Dedifferentiated amniotic fluid mesenchymal stem cell (primary cell): Measurements from ENCODE around the gene PCK1.
"Not testable (repeated sequence)": the region's sequence is repeated elsewhere in the genome, so short reads cannot be mapped to it uniquely, and the experiment has no call there.

ENCODE experiments used
- DNase-seq: peaks from one replicate; pipeline ENCODE4 v3.0.0-alpha.2; 2016; ENCODE audit errors: extremely low spot score

The PCK1 gene

DNA sequence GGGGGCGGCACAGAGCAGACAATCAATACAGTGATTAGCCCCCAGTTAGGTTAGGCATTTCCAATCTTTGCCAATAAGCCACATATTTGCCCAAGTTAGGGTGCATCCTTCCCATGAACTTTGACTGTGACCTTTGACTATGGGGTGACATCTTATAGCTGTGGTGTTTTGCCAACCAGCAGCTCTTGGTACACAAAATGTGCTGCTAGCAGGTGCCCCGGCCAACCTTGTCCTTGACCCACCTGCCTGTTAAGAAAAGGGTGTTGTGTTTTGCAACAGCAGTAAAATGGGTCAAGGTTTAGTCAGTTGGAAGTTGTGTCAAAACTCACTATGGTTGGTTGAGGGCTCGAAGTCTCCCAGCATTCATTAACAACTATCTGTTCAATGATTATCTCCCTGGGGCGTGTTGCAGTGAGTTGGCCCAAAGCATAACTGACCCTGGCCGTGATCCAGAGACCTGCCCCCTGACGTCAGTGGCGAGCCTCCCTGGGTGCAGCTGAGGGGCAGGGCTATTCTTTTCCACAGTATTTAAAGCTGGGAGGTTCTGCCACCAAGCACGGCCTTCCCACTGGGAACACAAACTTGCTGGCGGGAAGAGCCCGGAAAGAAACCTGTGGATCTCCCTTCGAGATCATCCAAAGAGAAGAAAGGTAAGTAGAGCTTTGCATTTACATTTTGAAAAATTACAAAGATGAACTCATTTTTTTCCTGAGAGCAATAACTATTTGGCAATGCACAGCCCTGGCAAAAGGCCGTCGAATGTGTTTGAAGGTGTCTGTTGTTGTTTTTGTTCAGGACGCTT is at the start of gene PCK1:
PCK1 (plus strand) TSS at position 557 of the 802 bp plus-strand sequence. CDS start 302 bp downstream, outside the sequence.
- DNase-seq: no peak

DNA sequence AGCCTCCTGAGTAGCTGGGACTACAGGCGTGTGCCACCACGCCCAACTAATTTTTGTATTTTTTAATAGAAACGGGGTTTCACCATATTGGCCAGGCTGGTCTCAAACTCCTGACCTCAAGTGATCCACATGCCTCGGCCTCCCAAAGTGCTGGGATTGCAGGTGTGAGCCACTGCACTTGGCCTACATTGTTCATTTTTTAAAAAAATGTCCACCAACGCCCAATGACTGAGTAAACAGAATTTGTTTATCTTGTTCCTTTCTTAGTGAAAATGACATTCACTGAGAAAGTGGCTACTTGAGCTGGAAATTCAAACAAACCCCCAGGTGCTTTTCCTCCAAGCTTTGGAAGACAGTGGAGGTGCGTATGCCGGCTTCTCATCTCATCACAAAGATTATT is 49.2 kb upstream of the PCK1 start:
- not testable (repeated sequence) for DNase-seq

DNA sequence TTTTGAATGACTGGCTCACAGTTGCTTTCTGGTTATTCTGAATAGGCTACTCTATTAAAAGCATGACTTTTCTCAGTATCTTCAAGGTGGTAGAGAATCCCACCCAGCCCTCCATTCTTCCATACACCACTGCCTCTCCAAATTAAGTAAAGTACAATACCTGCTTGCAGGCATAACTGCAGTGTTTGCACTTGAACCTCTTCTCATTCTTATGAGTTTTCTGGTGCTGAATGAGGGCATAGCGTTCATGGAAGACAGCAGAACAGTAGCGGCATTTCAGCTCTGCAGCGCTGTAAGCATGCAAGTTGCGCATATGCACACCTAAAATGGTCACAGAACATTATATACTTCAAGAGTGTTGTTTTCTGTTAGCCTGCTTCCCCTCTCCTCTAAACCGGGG is 48.5 kb upstream of the PCK1 start:
- no peak for DNase-seq

DNA sequence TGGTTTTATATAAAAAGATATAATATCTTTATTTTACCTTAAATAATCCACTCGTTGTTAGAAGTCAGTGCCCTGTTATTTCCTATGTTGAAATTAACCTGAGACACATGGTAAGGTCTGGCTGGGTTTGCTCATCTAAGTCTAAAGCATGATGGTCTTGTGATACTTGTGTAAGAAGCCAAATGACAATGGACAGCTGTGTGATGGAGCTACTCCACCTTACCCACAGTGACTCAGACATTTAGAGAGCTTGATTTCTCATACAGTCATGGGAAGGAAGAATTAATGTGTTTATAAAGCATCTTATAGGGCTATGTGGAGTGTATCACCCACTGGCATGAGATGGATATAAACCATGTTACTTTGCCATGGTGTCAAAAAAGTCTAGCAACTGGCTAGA is 47.7 kb upstream of the PCK1 start:
- DNase-seq: no peak

DNA sequence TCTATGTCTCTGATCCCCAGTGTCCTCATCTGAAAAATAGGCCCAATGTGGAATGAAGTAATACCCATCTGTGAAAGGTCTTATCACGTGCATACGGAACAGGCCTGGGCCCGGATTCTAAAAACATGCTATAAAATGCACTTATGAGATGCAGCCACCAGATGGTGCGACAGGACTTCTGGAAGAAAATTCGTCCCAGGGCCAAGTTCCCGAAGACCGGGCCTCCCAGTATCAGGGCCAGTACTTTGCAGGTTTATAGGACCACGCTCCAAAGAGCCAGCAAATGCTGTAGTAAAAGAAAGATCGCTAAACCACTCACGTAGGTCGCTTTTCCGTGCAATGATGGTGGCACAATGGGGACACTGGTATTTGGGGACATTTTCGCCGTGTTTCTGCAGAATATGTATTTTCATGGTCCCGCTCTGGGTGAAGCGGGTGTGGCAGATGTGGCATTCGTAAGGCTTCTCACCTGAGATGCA is 46.6 kb upstream of the PCK1 start:
- DNase-seq: peak; percentile 77

DNA sequence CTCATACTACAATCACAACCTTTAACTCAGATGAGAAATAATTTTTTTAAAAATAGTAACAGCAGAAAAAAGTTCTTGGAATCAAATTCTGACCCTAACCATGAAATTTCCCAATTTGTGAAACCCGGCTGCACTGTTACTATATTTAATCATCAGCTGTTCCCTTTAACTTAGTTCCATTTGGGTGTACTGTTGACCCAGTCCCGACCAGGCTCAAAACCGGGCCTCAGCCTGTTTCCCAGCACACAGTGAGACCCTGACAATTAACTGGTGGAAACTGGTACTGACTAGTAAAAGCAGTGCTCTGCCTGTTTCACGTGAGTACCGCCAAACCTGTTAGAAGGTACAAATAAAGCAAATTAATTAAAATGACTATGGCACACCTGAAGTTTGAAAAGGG is 43.0 kb upstream of the PCK1 start:
- no peak for DNase-seq

DNA sequence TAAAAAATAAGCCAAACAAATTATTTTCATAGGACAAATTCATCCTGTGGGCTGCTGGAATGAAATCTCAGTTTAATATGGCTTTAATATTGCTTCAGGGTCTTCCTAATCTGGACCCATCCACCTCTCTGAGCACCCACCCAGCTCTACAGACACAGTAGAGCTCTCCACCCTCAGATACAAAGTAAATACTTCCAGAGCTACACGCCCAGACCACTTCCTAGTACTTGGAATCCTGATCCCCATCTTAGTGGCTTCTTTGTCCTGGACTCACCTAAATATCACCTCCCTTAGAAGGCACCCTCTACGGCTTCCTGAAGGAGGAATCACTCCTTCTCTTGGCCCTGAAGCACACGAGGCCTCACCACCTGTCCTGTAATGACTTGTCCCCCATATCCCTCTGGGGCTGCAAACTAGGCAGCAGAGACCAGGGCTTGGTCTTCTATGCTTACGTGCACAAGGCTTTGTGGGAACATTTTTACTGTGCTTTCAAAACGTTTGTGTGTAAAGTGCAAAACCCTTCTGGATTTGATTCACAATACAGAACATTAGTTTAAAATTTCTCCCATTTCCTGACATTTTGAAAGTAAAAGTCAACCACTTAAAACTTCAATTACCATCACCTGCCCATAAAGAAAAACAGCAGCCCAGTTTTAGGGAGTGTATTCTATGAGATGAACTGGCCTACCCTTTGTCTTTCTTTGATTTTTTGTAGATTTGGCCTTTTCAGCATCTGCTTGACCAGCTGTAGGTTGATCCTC is 38.4 kb upstream of the PCK1 start:
- DNase-seq: no peak

DNA sequence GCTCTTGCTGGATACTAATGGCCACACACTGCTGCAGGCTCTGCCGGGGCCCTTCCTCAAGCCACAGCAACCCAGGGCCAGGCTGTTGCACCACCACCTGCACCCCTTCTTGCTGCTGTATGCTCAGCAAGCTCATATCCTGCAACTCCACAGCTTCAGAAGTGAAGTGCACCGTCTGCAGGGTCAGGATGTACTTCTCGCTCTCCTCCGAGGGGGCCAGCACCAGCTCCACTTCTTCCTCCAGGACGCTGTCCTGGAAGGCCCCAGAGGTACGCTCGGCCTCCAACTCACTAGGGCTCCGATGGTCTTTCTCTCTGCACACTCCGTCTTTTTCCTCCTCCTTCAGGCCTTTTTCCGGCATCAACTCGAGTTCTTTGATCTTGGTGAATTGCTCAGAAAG is 37.1 kb upstream of the PCK1 start:
- no peak for DNase-seq

DNA sequence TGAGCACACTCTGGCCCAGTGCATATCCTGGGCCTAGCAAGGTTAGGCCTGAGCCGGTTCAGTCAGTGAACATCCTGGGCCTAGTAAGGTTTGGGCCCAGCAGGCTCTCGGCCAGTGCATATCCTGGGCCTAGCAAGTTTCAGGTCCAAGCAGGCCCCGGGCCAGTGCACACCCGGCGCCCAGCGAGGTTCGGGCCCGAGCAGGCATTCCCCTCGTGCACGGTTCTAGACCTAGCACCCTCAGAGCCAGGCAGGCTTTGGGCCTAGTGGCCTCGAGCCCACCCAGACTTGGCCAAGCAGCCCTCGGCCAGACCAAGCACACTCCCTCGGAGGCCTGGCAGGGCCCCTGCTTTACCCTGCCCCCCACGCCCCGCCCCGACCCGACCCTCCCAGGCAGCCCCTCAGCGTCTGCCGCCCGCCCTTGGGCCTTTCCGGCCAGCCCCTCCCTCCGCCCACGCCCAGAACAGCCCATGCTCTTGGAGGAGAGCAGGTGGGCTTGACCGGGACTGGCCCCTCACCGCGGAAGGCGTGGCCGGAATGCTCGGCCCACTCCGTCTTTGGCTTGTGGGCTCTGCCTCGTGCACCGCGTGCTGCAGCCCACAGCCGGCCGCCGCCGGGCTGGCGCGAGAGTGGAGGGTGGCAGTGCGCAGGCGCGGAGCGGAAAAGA is 36.3 kb upstream of the PCK1 start, which contains the start of gene CTCFL:
CTCFL (minus strand) TSS at position 630 of the 666 bp plus-strand sequence. CDS start 935 bp downstream, outside the sequence.
- no peak for DNase-seq

DNA sequence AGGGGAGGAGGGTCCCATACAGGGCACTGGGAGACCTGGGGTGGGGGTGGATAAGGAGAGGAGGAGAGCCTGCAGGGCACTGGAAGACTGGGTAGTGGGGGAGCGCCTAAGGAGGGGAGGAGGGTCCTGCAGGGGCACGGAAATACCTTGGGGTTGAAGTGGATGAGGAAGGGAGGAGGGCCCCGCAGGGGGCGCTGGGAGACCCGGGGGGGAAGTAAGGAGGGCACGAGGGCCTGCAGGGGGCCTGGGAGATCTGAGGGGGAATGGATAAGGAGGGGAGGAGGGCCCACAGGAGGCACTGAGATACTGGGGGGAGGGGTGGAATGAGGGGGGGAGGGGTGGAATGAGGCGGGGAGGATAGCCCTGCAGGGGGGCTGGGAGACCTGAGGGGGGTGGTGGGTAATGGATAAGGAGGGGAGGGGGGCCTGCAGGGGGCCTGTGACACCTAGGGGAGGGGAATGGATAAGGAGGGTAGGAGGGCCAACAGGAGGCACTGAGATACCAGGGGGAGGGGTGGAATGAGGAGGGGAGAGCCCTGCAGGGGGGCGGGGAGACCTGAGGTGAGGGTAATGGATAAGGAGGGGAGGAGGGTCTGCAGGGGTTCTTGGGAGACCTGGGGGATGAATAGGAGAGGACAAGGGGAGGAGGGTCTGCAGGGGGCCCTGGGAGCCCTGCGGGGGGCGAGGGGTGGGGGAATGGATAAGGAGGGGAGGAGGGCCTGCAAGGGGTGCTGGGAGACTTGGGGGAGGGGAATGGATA is 35.4 kb upstream of the PCK1 start:
- DNase-seq: no peak

DNA sequence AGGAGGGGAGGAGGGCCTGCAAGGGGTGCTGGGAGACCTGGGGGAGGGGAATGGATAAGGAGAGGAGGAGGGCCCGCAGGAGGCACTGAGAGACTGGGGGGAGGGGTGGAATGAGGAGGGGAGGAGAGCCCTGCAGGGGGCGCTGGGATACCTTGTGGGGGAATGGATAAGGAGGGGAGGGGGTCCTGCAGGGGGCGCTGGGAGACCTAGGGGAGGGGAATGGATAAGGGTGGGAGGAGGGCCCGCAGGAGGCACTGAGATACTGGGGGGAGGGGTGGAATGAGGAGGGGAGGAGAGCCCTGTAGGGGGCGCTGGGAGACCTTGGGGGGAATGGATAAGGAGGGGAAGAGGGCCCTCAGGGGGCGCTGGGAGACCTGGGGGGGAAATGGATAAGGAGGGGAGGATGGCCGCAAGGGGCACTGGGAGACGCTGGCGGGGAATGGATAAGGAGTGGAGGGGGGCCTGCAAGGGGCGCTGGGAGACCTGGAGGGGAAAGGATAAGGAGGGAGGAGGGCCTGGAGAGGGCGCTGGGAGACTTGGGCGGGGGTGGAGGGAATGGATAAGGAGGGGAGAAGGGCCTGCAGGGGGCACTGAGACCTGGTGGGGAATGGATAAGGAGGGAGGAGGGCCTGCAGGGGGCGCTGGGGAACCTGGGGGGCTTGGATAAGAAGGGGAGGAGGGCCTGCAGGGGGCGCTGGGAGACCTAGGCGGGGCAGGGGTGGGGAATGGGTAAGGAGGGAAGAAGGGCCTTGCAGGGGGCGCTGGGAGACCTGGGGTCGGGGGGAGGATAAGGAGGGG is 34.6 kb upstream of the PCK1 start:
- DNase-seq: no peak

DNA sequence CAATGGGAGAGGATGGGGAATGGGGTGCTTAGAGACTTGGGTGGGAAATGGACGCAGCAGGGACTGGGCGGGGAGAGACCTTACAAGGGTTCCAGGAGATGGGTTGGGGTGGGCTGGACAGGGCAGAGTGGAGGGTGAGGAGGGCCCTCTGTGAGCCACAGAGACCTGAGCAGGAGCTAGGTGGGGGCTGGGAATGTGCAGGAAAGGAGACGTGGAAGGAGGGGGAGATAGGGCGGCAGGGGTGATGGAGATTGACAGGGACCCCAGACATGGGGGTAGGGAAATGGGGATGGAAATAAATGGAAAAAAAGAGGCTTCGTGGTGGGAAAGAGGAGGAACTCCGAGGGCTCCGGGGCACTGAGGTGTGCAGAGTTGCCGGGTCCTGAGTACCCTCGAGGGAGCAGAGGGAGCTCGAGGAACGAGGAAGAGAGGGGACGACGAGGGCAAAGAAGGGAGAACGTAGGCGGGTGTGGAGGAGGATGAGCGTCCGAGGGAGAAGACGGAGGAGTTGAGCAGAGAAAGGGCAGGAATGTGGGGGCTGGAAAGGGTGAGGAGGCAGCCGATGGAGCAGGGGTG is 33.9 kb upstream of the PCK1 start:
- DNase-seq: no peak

DNA sequence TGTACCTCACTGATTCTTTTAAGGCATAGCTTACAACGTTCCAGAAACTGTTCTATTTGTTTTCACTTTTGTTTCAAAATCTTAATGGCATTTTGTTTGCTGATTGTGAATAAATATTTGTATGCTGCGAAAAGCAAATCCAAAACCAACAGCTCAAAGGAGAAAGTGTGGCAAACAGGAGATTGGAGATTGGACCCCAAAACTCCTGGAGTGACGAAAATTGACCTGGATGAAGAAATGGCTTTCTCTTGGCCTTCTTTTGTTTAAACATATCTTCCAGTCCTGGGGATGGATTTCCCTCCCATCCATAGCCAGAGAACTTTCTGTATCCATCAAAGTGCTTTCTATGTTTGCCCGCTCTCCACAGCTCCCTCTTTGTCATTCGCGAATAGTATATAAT is 33.2 kb upstream of the PCK1 start:
- no peak for DNase-seq

DNA sequence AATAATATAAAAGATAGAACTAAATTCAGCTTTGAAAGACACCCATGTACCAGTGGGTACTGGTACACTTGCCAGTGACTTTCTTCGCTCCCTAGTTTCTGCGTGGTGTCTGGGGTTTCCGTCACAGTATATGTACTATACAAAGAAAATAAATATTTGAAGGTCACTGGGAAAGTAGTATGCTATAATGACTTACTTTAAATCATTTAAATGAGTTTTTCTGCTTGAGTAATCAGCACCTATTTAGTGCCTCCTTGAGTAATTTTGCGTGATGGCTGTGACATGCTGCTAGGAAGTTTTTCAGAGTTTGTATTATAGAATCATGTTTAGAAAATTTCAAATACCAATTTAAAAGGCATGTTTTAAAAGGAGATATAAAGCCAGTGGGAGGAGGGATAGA is 32.8 kb upstream of the PCK1 start:
- no peak for DNase-seq

DNA sequence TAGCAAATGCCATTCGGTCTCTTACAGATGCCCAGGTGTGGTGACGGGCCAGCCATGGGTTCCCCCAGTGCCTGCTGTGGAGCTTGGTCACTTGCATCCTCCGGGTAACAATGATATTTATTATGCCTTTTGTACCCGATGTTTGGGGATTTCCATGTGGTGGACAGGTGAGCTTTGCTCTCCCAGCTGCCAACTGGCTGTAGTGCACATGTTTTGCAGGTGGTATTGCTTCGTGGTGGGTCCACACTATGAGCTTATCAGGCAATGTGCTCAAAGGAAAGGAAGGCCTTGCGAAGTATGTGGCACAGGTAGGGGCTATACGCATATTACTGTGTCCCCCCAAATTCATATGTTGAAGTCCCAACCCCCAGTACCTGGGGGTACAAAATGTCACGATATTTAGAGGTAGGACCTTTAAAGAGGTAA is 31.7 kb upstream of the PCK1 start:
- no peak for DNase-seq

DNA sequence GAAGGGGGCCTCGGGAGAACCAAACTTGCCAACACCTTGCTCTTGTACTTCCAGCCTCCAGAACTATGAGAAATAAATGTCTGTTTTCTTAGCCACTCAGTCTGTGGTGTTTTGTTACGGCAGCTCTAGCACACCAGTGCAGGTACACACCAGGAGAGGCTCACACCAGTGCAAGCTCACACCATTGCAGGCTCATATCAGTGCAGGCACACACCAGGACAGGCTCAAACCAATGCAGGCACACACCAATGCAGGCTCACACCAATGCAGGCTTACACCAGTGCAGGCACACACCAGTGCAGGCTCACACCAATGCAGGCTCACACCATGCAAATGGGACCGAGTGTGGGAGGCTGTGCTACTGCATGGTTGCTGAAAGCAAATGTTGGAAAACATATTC is 31.1 kb upstream of the PCK1 start:
- DNase-seq: no peak

DNA sequence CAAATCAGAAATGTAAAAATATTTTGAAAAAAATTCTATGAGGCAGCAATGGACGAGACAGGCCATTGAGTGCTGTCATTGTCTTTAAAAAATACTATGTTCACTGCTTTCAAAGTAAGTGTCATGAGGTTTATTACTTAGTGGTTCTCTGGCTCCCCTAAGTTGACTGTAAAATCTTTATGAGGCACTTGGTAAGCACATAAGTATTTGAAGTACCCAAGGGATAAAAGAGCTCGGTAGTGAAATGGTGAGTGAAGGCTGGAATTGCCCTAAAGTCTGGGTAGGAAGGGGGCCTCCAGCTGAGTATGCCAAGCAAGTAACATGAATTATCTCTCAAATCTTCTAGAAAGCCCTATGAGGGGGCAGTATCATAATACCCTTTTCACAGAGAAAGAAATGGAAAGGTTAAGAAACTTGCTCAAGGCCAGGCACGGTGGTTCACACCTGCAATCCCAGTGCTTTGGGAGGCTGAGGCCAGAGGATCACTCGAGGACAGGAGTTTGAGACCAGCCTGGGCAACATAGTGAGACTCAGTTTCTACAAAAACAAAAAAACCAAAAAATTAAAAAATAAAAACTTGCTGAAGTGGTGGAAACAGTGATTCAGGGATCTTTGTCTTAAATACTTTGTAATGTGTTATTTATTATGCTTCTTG is 30.5 kb upstream of the PCK1 start:
- no peak for DNase-seq

DNA sequence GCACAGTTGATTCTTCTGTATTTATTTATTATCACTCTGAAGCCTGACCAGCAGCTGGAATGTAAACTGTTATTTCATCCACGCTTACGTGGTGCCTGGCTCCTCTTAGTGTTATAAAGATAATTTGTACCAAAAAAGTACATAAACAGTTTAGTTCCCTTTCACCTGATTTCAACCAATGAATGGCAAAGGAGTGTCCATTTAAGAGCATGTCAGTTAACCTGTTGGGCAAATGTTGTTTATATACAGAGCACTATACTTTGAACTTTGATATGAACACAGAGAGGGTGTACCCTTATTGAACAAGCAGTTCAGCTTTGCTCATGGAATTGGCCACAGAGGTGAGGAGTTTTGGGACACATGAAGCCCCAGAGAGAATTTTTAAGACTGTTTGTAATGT is 28.8 kb upstream of the PCK1 start:
- no peak for DNase-seq

DNA sequence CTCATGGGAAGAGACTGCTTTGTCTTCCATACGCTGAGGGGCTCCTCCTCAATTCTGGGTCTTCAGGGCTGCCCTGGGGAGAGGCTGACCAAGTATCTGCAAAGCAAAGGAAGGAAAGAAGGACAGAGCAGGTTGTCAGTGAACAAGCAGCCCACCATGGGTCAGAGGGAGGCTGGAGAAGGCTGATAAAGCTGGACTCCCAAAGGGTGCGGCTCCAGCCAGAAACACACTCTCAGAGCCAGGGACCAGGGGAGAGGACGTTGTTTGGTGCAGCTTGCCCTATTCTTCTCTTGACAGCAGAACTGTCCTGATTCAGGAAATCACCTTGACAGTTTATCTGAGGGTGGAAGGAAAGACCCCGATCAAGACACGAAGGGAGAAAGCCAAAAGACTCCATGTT is 25.6 kb upstream of the PCK1 start:
- no peak for DNase-seq

DNA sequence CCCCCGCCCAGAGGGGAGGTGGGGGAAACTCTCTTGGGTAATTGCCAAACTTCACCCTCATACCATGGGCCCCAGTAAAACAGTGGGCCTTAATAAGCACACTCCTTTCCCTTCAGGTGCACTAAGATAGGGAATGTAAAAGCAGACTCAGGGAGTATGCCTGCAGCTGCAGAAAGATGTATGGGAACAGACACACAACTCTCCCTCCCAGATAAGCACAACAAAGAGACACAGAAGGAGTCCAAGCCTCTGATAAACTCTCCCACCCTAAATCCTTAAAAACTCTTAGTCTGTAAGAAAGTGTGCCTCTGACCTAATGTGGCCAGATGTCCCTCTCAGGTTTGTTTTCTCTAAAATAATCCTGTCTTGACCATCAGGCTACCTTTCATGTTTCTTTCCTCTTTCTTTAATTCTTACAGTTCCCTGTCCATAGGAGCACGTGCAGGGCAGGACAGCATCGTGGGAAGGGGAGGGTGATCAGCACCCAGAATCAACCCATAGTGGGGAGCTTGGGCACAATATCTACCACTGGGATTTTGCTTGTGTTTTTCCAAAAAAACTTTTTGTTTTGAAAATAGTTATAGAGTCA is 24.7 kb upstream of the PCK1 start:
- no peak for DNase-seq
